Aorta (tissue), 5 donors: Measurements from ENCODE around the gene SYTL3. TPM values are rescaled to one million over a fixed set of nuclear protein-coding genes. Genes with fewer than 3 reads are reported as not detected.
A peak's percentile ranks its signal among the peaks of the same experiment; 100 is the strongest.

ENCODE experiments used
- ATAC-seq: fragments of 200-7000 bp; cut with Tn5 transposase; one replicate; pipeline ENCODE4 v1.9.1; 2022; ENCODE audit warnings: moderate library complexity; ENCODE audit not compliant: low FRiP score
- DNase-seq, 2 donors: peaks; one replicate each; pipeline ENCODE4 v3.0.0-alpha.2; 2020
- H3K27ac ChIP-seq, 2 donors: one replicate each; pipeline ENCODE4 v1.5.1; 2013; ENCODE audit warnings: low read length in 2 of 2, mild to moderate bottlenecking in 2 of 2, moderate library complexity in 2 of 2, control low read depth in 1 of 2, inconsistent platforms in 1 of 2, low read depth in 1 of 2
- H3K27me3 ChIP-seq, 2 donors: one replicate each; pipeline ENCODE4 v1.6.1; 2013; ENCODE audit warnings: control low read depth in 1 of 2, low read length in 1 of 2, mild to moderate bottlenecking in 1 of 2, moderate library complexity in 1 of 2; ENCODE audit not compliant: insufficient read depth in 2 of 2, control insufficient read depth in 1 of 2
- H3K36me3 ChIP-seq, 2 donors: one replicate each; pipeline ENCODE4 v1.6.1; 2013; ENCODE audit warnings: control low read depth in 1 of 2, low read length in 1 of 2, mild to moderate bottlenecking in 1 of 2; ENCODE audit not compliant: insufficient read depth in 2 of 2, control insufficient read depth in 1 of 2
- H3K4me1 ChIP-seq, 2 donors: one replicate each; pipeline ENCODE4 v1.6.1; 2013; ENCODE audit warnings: low read length in 2 of 2, control low read depth in 1 of 2, mild to moderate bottlenecking in 1 of 2, moderate library complexity in 1 of 2; ENCODE audit not compliant: insufficient read depth in 2 of 2, control insufficient read depth in 1 of 2
- H3K4me3 ChIP-seq, 2 donors: one replicate each; pipeline ENCODE4 v1.5.1; 2013; ENCODE audit warnings: low read length in 2 of 2, control low read depth in 1 of 2, mild to moderate bottlenecking in 1 of 2
- H3K9me3 ChIP-seq: one replicate; pipeline ENCODE4 v1.6.1; 2013; ENCODE audit warnings: mild to moderate bottlenecking, low read length; ENCODE audit not compliant: control insufficient read depth
- WGBS, 2 donors: extraction: QIAGEN DNeasy Blood & Tissue Kit; methylation state at CpG; one replicate each; pipeline ENCODE4 v1.1.7; 2013; 5-methylcytosine and 5-hydroxymethylcytosine counted together
- intact Hi-C, 2 donors: fragments of 100-400 bp; cut with DNase I; formaldehyde crosslinking; loops; one replicate each; pipeline versions ENCODE4 v1.14.2 to v1.15.0; 2022
- polyA plus RNA-seq, 2 donors: library from polyadenylated mRNA; stranded (reverse); fragments of 200-250 nt; gene quantifications; one replicate each; pipeline ENCODE4 v1.2.3, GENCODE V29; 2013
- total RNA-seq, 2 donors: library from RNA; stranded (reverse); fragmentation: NEBNext Ultra II Directional; extraction: Animal tissue kit (Norgen Biotek cat#: 25700); gene quantifications; one replicate each; pipeline ENCODE4 v1.2.1, GENCODE V29; 2021
- donor health status: healthy with polysubstance abuse.
- donor health status: Bipolar disorder and iron deficiency.
- donor health status: DM: no; HTN: no; CAD: no.
- donor health status: DM: no; HTN: no; CAD: no.
- donor health status: DM: yes; HTN: yes; CAD: no.

SYTL3 gene
- total and polyA plus RNA-seq, 4 donors, result 0.64 to 4.7 (median 2.4) TPM

DNA sequence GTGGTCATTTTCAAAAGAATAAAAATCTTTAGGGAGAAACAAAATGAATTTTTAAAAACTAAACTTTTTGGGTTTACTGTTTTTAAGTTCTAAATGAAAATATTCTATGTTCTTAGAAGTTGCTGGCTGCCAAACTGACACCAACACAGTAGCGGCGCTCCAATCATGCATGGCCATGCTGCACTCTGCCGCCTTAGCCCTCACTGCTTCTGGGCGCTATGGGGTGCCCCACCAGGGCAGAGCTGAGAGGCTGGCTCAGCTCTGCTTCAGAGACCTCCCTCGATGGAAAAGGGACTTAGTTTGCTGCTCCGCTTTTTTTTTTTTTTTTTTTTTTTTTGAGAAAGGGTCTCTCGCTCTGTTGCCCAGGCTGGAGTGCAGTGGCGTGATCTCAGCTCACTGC is 148.5 kb downstream of the SYTL3 start:
- peaks cover 0 to 2% of the 10 kb centered on the region in 2 donors for H3K36me3 ChIP-seq
- H3K27ac ChIP-seq, result peak overlapping the region in 1 of 2 donors; percentile 61
- H3K9me3 ChIP-seq, result no peaks in the 10 kb centered on the region
- no peak overlapping the region for H3K4me3 ChIP-seq
- H3K27me3 ChIP-seq, result no peaks in the 10 kb centered on the region
- DNase-seq (no peak), ATAC-seq (no peak)
- H3K4me1 ChIP-seq, result peaks cover 2 to 3% of the 10 kb centered on the region in 2 donors
- WGBS, 2 donors, result 83 to 84% methylated on average over 8 of the region's 8 CpGs
- intact Hi-C loops, result no loop called here

DNA sequence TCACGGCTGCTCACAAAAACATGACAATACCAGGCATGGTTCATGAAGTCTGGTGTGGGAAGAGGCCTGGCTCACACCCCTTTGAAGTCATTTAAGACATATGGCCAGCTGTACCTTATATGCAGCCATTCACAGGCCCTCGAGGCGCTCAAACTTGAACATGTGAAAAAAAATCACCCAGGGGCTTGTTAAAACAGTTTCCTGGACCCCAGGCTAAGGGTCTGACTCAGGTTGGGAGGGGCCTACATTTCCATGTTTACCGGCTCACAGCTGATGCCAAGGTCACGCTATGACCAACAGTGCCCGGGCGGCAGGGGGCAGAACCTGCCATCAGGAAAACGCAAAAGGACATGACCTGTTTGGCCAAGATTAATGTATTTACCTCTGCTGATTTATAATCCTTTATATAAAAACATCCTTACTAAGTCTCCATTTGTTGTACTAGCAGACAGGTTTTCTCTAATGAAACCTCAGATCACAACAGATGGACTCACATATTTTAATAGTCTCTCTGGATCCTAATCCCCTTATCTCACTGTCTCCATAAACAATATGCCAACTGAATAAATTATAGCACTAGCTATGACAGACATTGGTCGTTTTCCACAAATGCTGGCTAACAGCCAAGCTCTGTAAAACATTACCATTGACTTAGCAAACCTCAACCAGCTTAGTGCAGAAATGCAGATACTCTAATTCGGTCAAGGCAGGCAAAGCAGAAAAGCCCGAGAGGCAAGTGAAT is 149.4 kb downstream of the SYTL3 start:
- Histone ChIP-seq H3K27me3 (no peaks in the 10 kb centered on the region), H3K4me1 (peaks cover 2 to 3% of the 10 kb centered on the region in 2 donors), H3K36me3 (peaks cover 0 to 2% of the 10 kb centered on the region in 2 donors), H3K4me3 (no peak overlapping the region), H3K27ac (peak overlapping the region in 1 of 2 donors; percentile 52), H3K9me3 (no peaks in the 10 kb centered on the region)
- DNase-seq (peak in 1 of 2 donors; percentile 53), ATAC-seq (peak; percentile 63)
- WGBS, 2 donors, result 3 to 7% methylated on average over 11 of the region's 11 CpGs
- intact Hi-C loops, result no loop called here

DNA sequence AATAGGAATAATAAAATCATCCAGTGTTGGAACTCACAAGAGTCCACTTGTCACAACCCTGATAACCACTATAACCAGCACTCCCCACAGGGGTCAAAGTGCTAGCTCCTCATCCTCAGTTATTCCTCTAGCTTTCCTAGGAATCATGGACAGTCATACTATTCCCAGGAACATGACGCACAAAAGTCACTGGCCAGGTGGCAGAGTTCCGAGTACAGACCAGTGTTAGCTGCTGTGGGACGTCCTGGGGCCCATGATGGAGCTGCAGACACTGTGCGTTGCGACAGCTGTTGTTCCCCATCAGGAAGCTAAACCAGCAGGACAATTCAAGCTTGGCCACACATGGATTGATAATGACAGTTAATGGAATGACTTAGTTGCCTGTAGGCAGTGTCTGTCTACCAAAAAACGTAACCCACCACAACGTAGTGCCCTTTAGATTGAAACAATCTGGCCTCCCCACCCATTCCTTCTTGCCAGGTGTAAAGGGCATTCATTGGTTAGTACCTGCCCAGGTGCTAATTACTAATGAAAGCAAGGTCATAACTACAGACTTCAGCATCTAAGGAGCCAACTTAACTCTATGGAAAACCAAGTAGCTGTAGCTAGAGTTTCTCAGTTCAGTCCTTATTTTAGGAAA is 151.9 kb downstream of the SYTL3 start:
- peaks cover 0 to 2% of the 10 kb centered on the region in 2 donors for H3K36me3 ChIP-seq
- ATAC-seq (no peak), DNase-seq (no peak)
- H3K9me3 ChIP-seq, result no peaks in the 10 kb centered on the region
- H3K27ac ChIP-seq, result no peak overlapping the region
- 87 to 94% methylated on average over 7 of the region's 7 CpGs for WGBS, 2 donors
- peaks cover 2 to 3% of the 10 kb centered on the region in 2 donors for H3K4me1 ChIP-seq
- H3K27me3 ChIP-seq, result no peaks in the 10 kb centered on the region
- no peak overlapping the region for H3K4me3 ChIP-seq
- intact Hi-C loops, result no loop called here

DNA sequence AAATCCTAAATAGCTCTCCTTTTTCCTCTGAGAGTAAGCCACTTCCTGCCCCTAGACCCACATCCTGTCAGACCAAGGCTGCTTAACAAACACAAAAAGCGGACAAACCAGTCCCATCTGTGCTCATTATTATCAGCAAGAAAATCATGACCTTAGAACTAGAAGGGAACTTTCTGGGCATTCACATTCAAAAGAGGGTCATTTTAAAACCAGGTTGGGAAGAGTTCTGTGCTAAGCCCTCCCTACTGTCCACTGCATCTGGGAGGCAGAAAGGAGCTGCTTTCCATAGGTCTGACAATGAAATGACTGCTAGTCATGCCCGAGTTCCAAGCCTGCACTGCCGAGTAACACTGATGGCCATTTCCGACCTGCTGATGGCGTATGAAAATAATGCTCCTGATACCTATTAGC is 153.9 kb downstream of the SYTL3 start:
- no peaks in the 10 kb centered on the region for H3K27me3 ChIP-seq
- intact Hi-C loops, result no loop called here
- 68 to 72% methylated on average over 5 of the region's 5 CpGs for WGBS, 2 donors
- ATAC-seq, result no peak
- H3K4me3 ChIP-seq, result no peak overlapping the region
- no peak overlapping the region for H3K27ac ChIP-seq
- peaks cover 2 to 3% of the 10 kb centered on the region in 2 donors for H3K4me1 ChIP-seq
- H3K9me3 ChIP-seq, result no peaks in the 10 kb centered on the region
- peaks cover 0 to 2% of the 10 kb centered on the region in 2 donors for H3K36me3 ChIP-seq
- DNase-seq, result no peak

DNA sequence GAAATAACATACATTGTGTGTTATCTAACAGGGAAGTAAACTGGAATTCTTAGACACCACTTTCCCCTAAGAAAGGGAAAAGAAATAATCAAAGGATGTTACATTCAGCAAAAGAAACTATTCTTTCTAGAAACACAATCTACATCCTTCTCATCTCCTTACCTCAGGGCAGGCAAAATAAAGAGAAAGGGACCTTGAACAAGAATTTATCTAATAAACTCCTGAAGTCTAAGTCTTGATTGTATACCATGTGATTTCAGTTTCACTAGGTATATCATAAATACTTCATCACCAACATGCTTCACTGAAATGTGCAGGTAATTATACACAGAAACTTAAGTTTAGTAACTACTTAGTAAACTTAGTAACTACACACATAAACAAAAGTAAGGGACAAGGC is 154.4 kb downstream of the SYTL3 start:
- ATAC-seq (no peak), DNase-seq (no peak)
- Histone ChIP-seq H3K4me1 (peaks cover 0 to 2% of the 10 kb centered on the region in 2 donors), H3K27me3 (no peaks in the 10 kb centered on the region), H3K36me3 (peaks cover 0 to 2% of the 10 kb centered on the region in 2 donors), H3K4me3 (no peak overlapping the region), H3K27ac (no peak overlapping the region), H3K9me3 (no peaks in the 10 kb centered on the region)
- intact Hi-C loops, result no loop called here

DNA sequence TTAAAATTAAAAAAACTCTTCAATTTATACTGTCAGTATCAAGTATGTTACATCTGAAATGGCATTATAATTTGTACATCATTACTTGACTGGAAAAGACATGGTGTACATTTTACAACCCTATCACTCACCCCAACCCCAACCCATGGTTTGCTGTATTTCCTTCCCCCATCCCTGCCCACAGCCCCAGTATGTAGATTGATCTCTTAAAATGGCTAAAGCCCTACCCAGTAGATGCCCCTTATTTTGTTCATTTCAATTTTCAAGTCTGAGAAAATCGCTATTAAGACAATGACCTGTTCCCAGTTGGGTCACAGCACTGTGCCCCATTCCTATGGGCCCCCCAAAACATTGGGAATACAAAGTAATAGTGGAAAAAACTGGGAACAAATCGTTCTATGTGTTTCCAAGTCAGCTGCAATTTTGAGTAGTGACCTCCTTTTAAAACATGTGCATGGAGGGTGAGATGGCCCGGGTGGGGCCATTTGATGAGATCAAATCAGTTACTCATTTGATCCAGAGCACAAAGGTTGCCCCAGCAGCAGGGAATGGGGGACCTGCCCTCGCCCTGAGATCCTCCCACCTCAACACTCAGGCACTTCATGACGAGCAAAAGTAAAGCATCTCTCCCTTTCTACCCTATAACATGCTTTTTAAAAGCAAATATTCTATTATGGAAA is 156.0 kb downstream of the SYTL3 start:
- WGBS, 2 donors, result 95 to 96% methylated on average over 5 of the region's 5 CpGs

DNA sequence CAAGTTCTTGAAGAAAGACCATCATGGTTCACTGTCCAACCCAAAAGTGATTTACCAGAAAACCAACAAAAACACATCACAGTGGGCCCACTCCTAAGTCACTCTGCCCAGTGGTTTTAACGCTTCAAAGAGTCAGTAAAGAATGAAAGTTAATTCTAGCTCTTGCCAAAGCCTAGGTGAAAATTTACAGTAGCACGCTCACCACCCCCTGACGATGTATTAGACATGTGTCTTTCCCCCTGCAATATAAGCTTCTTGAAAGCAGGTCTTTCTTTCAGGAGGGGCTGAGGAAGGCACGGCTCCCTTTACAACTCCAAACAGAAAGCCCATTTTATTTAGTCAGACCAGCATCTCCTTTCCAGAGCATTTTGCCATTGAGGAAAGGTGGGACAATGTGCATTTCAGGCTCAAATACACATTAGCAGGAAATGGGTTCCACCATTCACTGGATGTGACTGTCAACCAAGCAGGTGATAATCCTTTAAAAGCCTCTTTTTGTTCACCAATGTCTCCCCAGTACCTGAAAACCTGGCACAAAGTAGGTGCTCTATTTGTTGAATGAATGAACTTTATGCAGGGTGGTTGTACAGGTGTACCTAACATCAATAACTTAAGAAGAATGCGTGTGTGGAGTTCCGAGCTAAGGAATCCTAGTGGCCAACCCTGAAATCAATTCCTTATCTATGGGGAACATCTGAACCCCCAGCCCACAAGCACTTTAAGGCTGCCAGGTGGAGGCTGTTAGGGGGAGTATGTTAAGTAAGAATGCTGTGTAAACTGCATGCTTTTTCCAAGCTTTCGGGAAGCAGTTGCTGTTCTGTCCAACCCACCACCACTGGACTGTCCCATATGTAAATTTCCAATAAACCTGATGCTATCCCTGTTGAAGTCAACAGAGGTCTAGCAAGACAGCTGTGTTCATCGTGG is 157.9 kb downstream of the SYTL3 start:
- no peak for DNase-seq
- intact Hi-C loops, result no loop called here
- Histone ChIP-seq H3K27ac (no peak overlapping the region), H3K4me3 (no peak overlapping the region), H3K36me3 (no peaks in the 10 kb centered on the region), H3K9me3 (no peaks in the 10 kb centered on the region), H3K27me3 (no peaks in the 10 kb centered on the region), H3K4me1 (no peaks in the 10 kb centered on the region)
- no peak for ATAC-seq
- WGBS, 2 donors, result 70 to 71% methylated on average over 8 of the region's 8 CpGs

More for the DNA sequence above, 156.0 kb downstream of the SYTL3 start:
- Histone ChIP-seq H3K27me3 (no peaks in the 10 kb centered on the region), H3K4me1 (no peaks in the 10 kb centered on the region), H3K4me3 (no peak overlapping the region), H3K36me3 (peaks cover 0 to 2% of the 10 kb centered on the region in 2 donors), H3K27ac (no peak overlapping the region), H3K9me3 (no peaks in the 10 kb centered on the region)
- ATAC-seq, result no peak
- no peak for DNase-seq
- intact Hi-C loops, result no loop called here

DNA sequence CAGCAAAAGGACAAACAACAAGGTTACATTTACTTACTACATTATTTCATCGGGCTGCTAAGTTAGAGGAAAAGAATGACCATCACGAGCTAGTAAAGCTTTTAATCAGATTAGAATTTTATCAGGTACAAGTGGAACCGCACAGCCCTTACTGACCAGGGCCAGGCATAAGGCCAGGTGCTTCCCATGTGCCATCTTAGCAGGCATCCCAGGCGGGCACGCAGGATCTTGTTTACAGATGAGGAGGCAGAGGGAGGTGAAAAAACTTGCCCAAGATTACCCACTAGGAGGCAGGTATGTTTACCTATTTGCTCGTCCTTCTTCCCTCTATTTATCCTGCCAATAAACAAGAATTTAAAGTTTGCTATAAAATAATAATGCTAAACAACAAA is 158.6 kb downstream of the SYTL3 start:
- intact Hi-C loops, result no loop called here
- Histone ChIP-seq H3K27me3 (no peaks in the 10 kb centered on the region), H3K27ac (no peak overlapping the region), H3K4me3 (no peak overlapping the region), H3K36me3 (no peaks in the 10 kb centered on the region), H3K4me1 (no peaks in the 10 kb centered on the region), H3K9me3 (no peaks in the 10 kb centered on the region)
- ATAC-seq (no peak), DNase-seq (no peak)
- WGBS, 2 donors, result 89 to 90% methylated on average over 6 of the region's 6 CpGs
